NCI-H345 treated with DMSO at 0.1 percent for 48 hours (cell line): ENCODE results near the gene RAB44.
"Not testable (repeated sequence)": the region's sequence is repeated elsewhere in the genome, so short reads cannot be mapped to it uniquely, and the experiment has no call there.

Experiments used
- DNase-seq: peaks from one replicate; lab custom pipeline; 2025; ENCODE audit not compliant: unreplicated experiment; lab: John Stamatoyannopoulos, UW

RAB44 gene

DNA sequence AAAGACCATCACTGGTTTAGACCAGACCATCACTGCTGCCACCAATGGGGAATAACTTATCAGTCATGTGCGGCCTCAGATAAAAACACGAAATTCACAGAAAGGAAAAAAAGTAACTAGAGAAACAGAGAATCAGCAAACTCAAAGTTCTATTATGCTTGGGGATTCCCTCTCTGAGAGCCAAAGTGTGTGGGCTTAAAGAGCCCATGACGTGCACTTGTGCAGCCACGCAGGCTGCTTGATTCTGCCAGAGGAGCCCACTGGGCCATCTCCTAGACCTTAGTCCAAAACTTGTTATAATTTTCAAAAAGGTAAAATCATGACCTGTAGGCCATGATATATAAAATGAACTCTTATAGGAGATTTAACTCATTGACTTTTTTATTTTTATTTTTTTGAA is 15.2 kb downstream of the RAB44 start:
- no peak for DNase-seq

GRCh38 chr6:36713846-36714245 is 16.2 kb downstream of the RAB44 start:
- DNase-seq, result no peak

- no peak for DNase-seq
Observed at GRCh38 chr6:36714511-36714910, 16.9 kb downstream of the RAB44 start.

DNA sequence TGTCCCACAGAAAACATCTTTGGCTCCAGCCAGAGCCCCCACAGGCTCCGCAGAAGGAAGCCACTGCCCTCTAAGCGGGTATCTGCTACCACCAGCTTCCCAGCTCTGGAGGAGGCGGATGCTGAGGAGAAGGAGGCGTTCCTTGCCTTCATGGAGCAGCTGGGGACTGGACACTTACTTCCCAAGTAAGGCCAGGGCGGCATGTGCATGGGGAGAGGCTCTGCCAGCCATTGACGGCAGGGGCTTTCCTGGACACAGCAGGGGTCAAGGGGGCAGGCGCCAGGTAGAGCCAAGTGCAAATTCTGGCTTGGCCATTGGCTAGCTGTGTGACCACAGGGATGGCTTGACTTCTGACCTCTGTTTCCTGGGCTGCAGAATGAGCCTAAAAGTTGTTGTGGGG is 17.8 kb downstream of the RAB44 start:
- DNase-seq, result no peak

DNA sequence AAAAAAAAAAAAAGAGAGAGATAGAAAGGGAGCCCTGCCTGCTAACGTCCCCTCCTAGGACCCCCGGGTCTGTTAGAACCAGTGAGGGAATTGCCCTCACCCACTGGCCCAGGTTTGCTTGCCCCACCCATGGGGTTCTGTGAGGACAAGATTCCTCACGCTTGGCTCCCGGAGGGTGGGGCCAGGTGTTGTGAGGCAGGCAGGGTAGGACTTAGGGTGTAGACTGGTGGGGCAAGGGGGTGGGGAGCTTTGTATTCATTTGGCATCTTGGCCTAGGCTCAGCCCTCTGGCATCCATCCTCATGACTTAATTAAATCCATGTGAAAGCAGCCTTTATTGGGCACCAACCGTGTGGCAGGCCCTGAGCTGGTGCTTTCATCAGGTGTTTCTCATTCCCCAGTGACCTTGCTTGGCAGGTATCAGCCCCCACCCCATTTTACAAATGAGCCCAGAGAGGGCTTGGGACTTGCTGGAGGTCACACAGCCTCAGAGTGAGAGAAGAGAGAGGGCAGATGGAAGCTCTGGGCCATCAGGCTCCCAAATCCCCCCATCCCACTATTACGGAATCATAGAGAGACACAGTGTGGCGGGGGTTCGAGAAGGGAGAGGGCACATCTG is 19.0 kb downstream of the RAB44 start:
- DNase-seq, result no peak

- no peak for DNase-seq
Observed at GRCh38 chr6:36717231-36717825, 19.7 kb downstream of the RAB44 start.

DNA sequence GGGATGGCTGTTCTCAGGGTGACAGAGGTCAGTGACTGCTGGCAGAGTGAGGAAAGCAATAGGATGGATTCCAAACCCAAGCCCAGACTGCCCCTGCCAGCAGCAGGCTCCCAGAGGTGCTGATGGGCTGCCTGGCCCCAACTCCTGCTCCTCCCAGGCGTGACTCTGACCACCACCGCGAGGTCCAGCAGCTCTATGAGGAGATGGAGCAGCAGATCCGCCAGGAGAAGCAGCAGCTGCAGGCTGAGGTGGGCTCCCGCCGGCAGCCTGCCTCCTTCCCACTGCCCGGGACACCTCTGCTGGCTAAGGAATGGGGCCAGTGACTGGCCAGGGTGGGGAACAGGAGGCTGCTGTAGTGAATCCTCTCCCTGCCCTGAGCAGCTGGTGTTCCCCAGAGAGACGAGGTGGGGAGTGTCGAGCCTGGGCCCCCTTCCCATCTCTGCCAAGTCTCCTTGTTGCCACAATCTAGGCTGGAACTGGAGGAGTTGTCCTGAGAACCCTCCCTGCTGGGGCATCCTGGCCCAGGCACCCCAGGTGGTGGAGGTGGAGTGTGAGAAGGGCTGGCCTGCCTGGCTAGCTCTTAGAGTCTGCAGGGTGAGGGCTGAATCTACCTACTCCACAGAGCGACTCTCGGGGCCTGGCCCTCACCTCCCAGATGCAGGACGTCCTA is 20.4 kb downstream of the RAB44 start:
- no peak for DNase-seq

DNA sequence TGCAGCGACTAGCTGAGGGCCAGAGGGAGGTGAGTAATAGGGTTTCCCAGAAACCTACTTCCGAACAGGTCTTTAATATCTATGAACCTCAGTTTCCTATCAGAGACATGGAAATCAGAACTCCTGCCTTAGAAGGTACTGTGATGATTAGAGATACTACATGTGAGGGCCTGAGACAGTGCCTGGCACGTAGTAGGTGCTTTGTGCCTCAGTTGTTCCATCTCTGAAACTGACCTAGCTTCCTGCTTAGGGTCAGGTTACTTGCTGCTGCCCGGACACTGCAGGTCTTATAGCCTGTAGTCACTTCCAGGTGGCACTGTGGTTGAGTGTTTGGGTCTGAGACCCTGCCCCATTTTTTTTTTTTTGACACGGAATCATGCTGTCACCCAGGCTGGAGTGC is 20.9 kb downstream of the RAB44 start:
- no peak for DNase-seq

DNA sequence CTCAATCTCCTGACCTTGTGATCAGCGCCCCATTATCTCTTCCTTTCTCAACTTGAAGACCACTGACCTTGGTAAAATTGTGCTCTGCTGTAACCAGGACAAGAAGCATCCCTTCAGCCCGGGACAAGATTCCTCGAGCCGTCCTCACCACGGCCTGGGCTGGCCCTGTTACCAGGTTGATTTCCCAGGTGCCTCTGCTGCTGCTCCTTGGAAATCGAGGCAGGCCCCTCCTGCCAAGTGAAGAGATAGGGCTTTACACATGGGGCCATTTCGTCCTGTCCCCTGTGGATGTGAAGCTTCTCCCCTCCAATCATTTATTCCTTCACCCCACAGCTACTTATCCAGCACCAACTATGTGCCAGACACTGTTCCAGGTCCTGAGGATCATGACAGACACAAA is 21.5 kb downstream of the RAB44 start:
- no peak for DNase-seq

GRCh38 chr6:36720251-36721141 is 22.9 kb downstream of the RAB44 start:
- DNase-seq, result no peak

- no peak for DNase-seq
Observed at GRCh38 chr6:36721369-36722140, 23.9 kb downstream of the RAB44 start.

- DNase-seq, result no peak
Observed at GRCh38 chr6:36722365-36722764, 24.7 kb downstream of the RAB44 start.

DNA sequence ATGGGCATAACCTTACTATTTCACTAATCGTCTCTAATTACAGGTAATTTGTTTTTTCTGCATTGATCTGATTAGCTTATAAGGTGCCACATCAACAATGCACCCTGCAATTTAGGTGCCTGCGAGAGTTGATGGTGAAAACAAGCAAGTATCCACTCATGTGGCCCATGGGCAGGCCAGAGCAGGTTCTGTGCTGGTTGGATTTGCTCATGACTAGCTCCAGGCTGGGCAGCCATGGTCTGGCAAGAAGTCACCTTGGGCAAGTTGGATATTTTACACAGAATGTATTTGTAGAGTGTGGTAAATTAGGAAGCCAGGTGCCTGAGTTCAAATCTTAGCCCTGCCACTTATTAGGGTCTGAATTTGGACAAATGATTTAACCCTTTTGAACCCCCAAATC is 25.3 kb downstream of the RAB44 start:
- DNase-seq, result no peak

DNA sequence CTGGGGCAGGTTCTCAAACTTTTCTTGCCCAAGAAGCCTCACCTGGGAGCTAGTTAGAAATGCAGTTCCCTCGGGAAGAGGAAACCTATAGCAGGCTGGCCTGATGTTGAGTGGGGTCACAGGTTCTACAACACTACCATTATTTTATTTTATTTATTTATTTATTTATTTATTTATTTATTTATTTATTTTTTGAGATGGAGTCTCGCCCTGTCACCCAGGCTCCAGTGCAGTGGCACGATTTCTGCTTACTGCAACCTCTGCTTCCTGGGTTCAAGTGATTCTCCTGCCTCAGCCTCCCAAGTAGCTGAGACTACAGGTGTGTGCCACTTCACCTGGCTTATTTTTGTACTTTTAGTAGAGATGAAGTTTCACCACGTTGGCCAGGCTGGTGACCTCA is 26.4 kb downstream of the RAB44 start:
- DNase-seq, result not testable (repeated sequence)

DNA sequence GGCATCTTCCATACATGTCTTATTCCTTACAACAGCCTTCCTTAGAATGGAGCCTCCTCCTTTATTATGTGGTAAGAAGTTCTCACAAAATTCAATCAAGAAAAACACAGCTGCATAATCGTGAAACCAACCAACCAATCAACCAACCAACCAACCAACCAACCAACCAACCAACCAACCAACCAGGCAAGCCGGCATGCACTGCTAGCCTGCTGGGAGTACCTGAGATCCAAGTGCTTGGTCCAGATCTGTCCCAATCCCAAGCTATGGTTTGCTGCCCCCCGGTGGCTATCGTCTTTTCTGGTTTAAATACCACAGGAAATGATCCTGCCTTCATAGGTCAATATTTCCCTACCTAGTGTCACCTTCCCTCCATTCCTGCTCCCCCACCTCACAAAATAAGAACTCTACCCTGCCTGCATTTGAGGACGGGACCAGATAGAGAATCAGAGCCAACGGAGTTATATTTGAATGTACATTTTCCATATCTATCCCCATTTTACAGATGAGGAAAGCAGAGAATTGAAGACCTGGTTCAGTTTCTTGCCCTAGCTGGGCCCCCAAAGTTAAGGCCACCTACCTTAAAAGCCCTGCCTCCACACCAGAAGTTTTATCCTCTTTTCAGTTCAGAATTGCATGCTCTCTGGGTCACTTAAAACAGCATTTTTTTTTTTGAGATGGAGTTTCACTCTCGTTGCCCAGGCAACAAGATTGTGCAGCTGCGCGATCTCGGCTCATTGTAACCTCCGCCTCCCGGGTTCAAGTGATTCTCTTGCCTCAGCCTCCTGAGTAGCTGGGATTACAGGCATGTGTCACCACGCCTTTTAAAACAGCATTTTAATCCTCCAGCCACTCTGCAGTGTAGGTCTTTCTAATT is 27.1 kb downstream of the RAB44 start:
- DNase-seq, result peak; percentile 25

- DNase-seq, result no peak
Observed at GRCh38 chr6:36725581-36725980, 28.0 kb downstream of the RAB44 start.

- DNase-seq, result no peak
Observed at GRCh38 chr6:36727505-36728021, 29.9 kb downstream of the RAB44 start.

- DNase-seq, result no peak
Observed at GRCh38 chr6:36728289-36729160, 30.9 kb downstream of the RAB44 start.

- DNase-seq, result no peak
Observed at GRCh38 chr6:36729161-36729524, 31.5 kb downstream of the RAB44 start.
